ENCODE data around the gene INVS.

DNA sequence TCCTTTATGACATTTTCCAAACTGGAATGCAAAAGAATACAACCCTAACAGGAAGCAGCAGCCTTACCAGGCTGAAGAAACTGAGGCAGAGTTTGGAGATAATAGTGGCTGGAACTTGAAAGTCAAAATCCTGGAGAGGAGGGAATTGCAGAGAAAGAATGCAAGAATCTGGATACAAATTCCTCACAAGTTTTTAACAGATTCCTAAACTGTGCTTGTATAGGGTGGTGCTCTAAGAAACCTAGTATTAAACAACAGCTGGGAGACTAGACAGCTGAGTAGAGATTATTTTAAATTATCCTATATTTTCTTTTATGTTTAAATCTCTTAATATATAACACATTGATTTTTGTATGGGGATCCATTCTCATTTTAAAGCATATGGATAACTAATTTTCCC, 30.7 kb downstream of the INVS start:
- TF ChIP-seq POLR2A (IDR thresholded peaks at IDR 0.05) (no peak), EP300 (IDR thresholded peaks at IDR 0.05) (no peak)
- TF ChIP-seq, protein P1, sequence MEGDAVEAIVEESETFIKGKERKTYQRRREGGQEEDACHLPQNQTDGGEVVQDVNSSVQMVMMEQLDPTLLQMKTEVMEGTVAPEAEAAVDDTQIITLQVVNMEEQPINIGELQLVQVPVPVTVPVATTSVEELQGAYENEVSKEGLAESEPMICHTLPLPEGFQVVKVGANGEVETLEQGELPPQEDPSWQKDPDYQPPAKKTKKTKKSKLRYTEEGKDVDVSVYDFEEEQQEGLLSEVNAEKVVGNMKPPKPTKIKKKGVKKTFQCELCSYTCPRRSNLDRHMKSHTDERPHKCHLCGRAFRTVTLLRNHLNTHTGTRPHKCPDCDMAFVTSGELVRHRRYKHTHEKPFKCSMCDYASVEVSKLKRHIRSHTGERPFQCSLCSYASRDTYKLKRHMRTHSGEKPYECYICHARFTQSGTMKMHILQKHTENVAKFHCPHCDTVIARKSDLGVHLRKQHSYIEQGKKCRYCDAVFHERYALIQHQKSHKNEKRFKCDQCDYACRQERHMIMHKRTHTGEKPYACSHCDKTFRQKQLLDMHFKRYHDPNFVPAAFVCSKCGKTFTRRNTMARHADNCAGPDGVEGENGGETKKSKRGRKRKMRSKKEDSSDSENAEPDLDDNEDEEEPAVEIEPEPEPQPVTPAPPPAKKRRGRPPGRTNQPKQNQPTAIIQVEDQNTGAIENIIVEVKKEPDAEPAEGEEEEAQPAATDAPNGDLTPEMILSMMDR (IDR thresholded peaks at IDR 0.05), result no peak
